Brain microvascular endothelial cell (primary cell): ENCODE results near the gene UQCC3.

ENCODE experiments used
- DNase-seq: peaks from one replicate; pipeline ENCODE4 v3.0.0-alpha.2; 2020
- H3K27ac ChIP-seq: fragments of 250-450 bp; sonication (Bioruptor Pico); 2 replicates; pipeline ENCODE4 v1.5.1; 2020; ENCODE audit warnings: mild to moderate bottlenecking, moderate library complexity
- H3K27me3 ChIP-seq: fragments of 250-450 bp; sonication (Bioruptor Pico); replicated peaks from 2 replicates; pipeline ENCODE4 v1.5.1; 2020; ENCODE audit warnings: mild to moderate bottlenecking
- H3K36me3 ChIP-seq: fragments of 250-450 bp; sonication (Bioruptor Pico); replicated peaks from 2 replicates; pipeline ENCODE4 v1.5.1; 2020; ENCODE audit warnings: mild to moderate bottlenecking
- H3K4me3 ChIP-seq: 2 replicates; pipeline ENCODE4 v1.5.1; 2011; ENCODE audit warnings: low read depth, mild to moderate bottlenecking, control low read depth, low read length, moderate library complexity
- CTCF ChIP-seq: IDR thresholded peaks from 2 replicates; pipeline ENCODE4 v1.5.1; 2011; ENCODE audit warnings: low read depth, mild to moderate bottlenecking, moderate library complexity, low read length, control low read depth, inconsistent platforms; ENCODE audit errors: missing control alignments
- in situ Hi-C: cut with HindIII; loops from 2 replicates; pipeline ENCODE4 v1.10.0; 2017; ENCODE audit warnings: low sequenced_read_pairs, low pct_ligation_motif_present

UQCC3 gene

GRCh38 chr11:62705413-62705812 lies 33.9 kb downstream of the UQCC3 start:
- in situ Hi-C loops, result no loop called here
- no peak for TF ChIP-seq CTCF
- H3K4me3 ChIP-seq, result peak overlapping the region; percentile 79

DNA sequence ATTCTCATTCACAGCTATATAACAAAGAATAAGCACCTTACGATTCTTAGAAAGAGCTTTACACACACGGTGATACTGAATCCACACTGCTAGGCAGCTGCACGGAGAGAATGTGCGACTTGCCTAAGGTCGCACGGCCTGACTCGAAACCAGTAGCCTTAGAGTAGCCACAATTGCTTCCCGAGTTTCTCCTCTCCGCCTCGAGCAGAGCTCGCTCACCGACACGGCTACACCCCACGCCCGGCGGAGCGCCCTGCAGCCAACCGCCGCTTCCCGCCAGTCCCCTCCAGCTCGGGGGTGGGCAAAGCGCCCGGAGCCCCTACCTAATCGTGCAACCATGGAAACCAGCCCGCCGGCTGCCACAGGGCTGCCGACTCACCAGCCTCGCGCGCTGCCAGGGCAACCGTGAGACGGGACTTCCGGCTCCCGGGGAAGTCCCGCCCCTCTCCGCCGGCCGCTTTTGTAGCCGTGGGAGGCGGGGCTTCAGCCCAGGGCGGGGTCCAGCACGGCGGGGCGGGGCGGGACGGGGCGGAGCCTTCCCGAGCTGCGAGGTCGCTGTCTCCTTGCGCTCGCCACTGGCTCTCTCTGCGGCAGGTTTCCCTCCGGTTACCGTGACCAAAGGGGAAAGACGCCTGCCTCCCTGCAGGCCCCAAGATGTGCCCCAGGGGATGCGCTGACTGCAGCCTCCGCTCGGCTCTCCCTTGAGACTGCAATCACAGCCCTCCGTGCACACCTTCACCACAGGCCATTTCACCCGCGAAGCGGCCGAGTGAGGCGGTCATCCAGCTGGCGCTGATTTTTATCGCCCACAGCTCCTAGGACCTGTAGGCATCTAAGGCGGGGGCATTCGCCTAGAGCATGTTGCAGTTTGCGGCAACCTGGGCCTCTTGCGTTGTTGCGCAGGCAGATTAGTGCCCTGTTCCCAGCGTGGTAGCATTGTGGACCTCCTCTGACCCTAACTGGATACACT lies 34.7 kb downstream of the UQCC3 start:
- no peak for TF ChIP-seq CTCF
- peak; percentile 89 for DNase-seq
- peaks cover 15% of the 10 kb centered on the region for H3K36me3 ChIP-seq
- H3K27ac ChIP-seq, result peak overlapping the region; percentile 48
- peak overlapping the region; percentile 79 for H3K4me3 ChIP-seq
- in situ Hi-C loops, result no loop called here
- H3K27me3 ChIP-seq, result no peaks in the 10 kb centered on the region

More at GRCh38 chr11:62705413-62705812, 33.9 kb downstream of the UQCC3 start:
- no peak for DNase-seq
- Histone ChIP-seq H3K27me3 (no peaks in the 10 kb centered on the region), H3K36me3 (peaks cover 14% of the 10 kb centered on the region), H3K27ac (peak overlapping the region; percentile 48)

- Histone ChIP-seq H3K36me3 (peaks cover 17% of the 10 kb centered on the region), H3K4me3 (peak overlapping the region; percentile 55)
- in situ Hi-C loops, result no loop called here
Measured at GRCh38 chr11:62706850-62707247, 35.4 kb downstream of the UQCC3 start.

GRCh38 chr11:62707277-62707861 lies 35.9 kb downstream of the UQCC3 start, which contains the start of the genes BSCL2 and GNG3:
Gene BSCL2, minus strand, starts transcription at chr11:62707424. Its CDS starts 229 bp downstream, at chr11:62707195.
Gene GNG3, plus strand, starts transcription at chr11:62707676. Its CDS starts 620 bp downstream, at chr11:62708296.
- no peak within 1 kb of the TSS for H3K27ac ChIP-seq
- no peaks in the 10 kb centered on the region for H3K27me3 ChIP-seq
- no peak for TF ChIP-seq CTCF
- H3K36me3 ChIP-seq, result peaks cover 20% of the 10 kb centered on the region
- in situ Hi-C loops, result no loop called here
- H3K4me3 ChIP-seq, result peak within 1 kb of the TSS; percentile 55
- no peak for DNase-seq

More at GRCh38 chr11:62706850-62707247, 35.4 kb downstream of the UQCC3 start:
- H3K27me3 ChIP-seq, result no peaks in the 10 kb centered on the region
- no peak for TF ChIP-seq CTCF
- H3K27ac ChIP-seq, result no peak overlapping the region
- no peak for DNase-seq

DNA sequence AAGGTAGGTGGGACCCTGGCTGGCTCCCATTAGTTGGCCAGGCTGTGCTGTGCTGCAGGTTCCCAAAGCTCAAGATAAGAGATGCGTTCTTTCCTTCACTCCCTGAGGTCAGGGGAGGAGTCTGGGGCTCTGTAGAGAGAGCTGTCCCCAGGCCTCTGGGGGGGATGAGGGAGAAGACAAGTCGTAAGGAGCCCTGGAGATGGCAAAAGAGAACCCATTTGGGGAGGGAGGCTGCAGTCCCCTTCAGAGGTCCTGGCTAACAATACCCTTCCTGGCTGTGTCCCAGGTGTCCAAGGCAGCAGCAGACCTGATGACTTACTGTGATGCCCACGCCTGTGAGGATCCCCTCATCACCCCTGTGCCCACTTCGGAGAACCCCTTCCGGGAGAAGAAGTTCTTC lies 36.9 kb downstream of the UQCC3 start:
- no peak for DNase-seq
- no peak overlapping the region for H3K27ac ChIP-seq
- in situ Hi-C loops, result no loop called here
- H3K27me3 ChIP-seq, result no peaks in the 10 kb centered on the region
- no peak for TF ChIP-seq CTCF
- H3K4me3 ChIP-seq, result no peak overlapping the region
- peaks cover 27% of the 10 kb centered on the region for H3K36me3 ChIP-seq
